ENCODE measurements around the gene HAGH.

The HAGH gene

GRCh38 chr16:1780677-1781072, 46.0 kb downstream of the HAGH start:
- TF ChIP-seq CTCF (IDR thresholded peaks at IDR 0.05; ENCODE audit: unreplicated experiment in 3 of 3) = no peak
- no peak overlapping the region for H3K27ac Mint-ChIP-seq
- H3K36me3 Mint-ChIP-seq (ENCODE audit: low read depth) = no peaks in the 10 kb centered on the region
- no peaks in the 10 kb centered on the region for H3K27me3 Mint-ChIP-seq (ENCODE audit: low read depth)
- no peaks in the 10 kb centered on the region for H3K9me3 Mint-ChIP-seq
- peaks cover 9% of the 10 kb centered on the region for H3K4me1 Mint-ChIP-seq
- peak overlapping the region; percentile 86 to 90 (median 88) for H3K4me3 Mint-ChIP-seq

- Mint-ChIP-seq H3K9me3 (no peaks in the 10 kb centered on the region), H3K4me1 (peaks cover 9% of the 10 kb centered on the region), H3K27ac (no peak overlapping the region), H3K36me3 (ENCODE audit: low read depth) (no peaks in the 10 kb centered on the region), H3K27me3 (ENCODE audit: low read depth) (no peaks in the 10 kb centered on the region), H3K4me3 (peak overlapping the region; percentile 86 to 90 (median 88))
- no peak for TF ChIP-seq CTCF (IDR thresholded peaks at IDR 0.05; ENCODE audit: unreplicated experiment in 3 of 3)
Observed at GRCh38 chr16:1779741-1780676, 46.6 kb downstream of the HAGH start.

GRCh38 chr16:1779234-1779701, 47.4 kb downstream of the HAGH start:
- Mint-ChIP-seq H3K36me3 (ENCODE audit: low read depth) (no peaks in the 10 kb centered on the region), H3K4me3 (peak overlapping the region; percentile 17 to 43 (median 26)), H3K4me1 (peaks cover 9% of the 10 kb centered on the region), H3K27ac (no peak overlapping the region), H3K27me3 (ENCODE audit: low read depth) (no peaks in the 10 kb centered on the region), H3K9me3 (no peaks in the 10 kb centered on the region)
- no peak for TF ChIP-seq CTCF (IDR thresholded peaks at IDR 0.05; ENCODE audit: unreplicated experiment in 3 of 3)

GRCh38 chr16:1778200-1779179, 48.1 kb downstream of the HAGH start:
- H3K27me3 Mint-ChIP-seq (ENCODE audit: low read depth) = no peaks in the 10 kb centered on the region
- peaks cover 9% of the 10 kb centered on the region for H3K4me1 Mint-ChIP-seq
- no peaks in the 10 kb centered on the region for H3K36me3 Mint-ChIP-seq (ENCODE audit: low read depth)
- TF ChIP-seq CTCF (IDR thresholded peaks at IDR 0.05; ENCODE audit: unreplicated experiment in 3 of 3) = no peak
- no peak overlapping the region for H3K27ac Mint-ChIP-seq
- no peaks in the 10 kb centered on the region for H3K9me3 Mint-ChIP-seq
- peak overlapping the region; percentile 19 to 43 (median 26) for H3K4me3 Mint-ChIP-seq

GRCh38 chr16:1777375-1778199, 49.0 kb downstream of the HAGH start:
- Mint-ChIP-seq H3K4me1 (peaks cover 4% of the 10 kb centered on the region), H3K27me3 (ENCODE audit: low read depth) (no peaks in the 10 kb centered on the region), H3K9me3 (no peaks in the 10 kb centered on the region), H3K27ac (no peak overlapping the region), H3K4me3 (no peak overlapping the region), H3K36me3 (ENCODE audit: low read depth) (no peaks in the 10 kb centered on the region)
- TF ChIP-seq CTCF (IDR thresholded peaks at IDR 0.05; ENCODE audit: unreplicated experiment in 3 of 3) = no peak
